Ectodermal cell (in vitro differentiated cells): ENCODE data around the gene PRKG1.

ENCODE experiments used
- H3K27ac ChIP-seq: 2 replicates; pipeline ENCODE4 v1.7.0; 2013; ENCODE audit warnings: mild to moderate bottlenecking, low read depth, low read length; ENCODE audit not compliant: insufficient read depth, poor library complexity, severe bottlenecking
- H3K27me3 ChIP-seq: 2 replicates; pipeline ENCODE4 v1.7.0; 2013; ENCODE audit warnings: mild to moderate bottlenecking, low read length; ENCODE audit not compliant: insufficient read depth, control insufficient read depth, poor library complexity, severe bottlenecking
- H3K36me3 ChIP-seq: one replicate; pipeline ENCODE4 v1.7.0; 2013; ENCODE audit warnings: low read length; ENCODE audit not compliant: control insufficient read depth, insufficient read depth
- H3K4me1 ChIP-seq: one replicate; pipeline ENCODE4 v1.7.0; 2013; ENCODE audit warnings: low read length; ENCODE audit not compliant: control insufficient read depth, insufficient read depth
- H3K4me3 ChIP-seq: 2 replicates; pipeline ENCODE4 v1.7.0; 2013; ENCODE audit warnings: low read depth, low read length, control low read depth; ENCODE audit not compliant: insufficient read depth
- H3K9me3 ChIP-seq: 2 replicates; pipeline ENCODE4 v1.7.0; 2013; ENCODE audit warnings: mild to moderate bottlenecking, low read length, moderate library complexity; ENCODE audit not compliant: control insufficient read depth
- WGBS, 2 experiments: methylation state at CpG; one replicate each; pipeline ENCODE4 v1.1.7; 2013; ENCODE audit warnings: missing lambda C conversion rate in 2 of 2; 5-methylcytosine and 5-hydroxymethylcytosine counted together

Gene PRKG1

GRCh38 chr10:51235865-51236264 lies 161.6 kb downstream of the PRKG1 start:
- Histone ChIP-seq H3K27me3 (no peaks in the 10 kb centered on the region), H3K4me1 (no peaks in the 10 kb centered on the region), H3K27ac (no peak overlapping the region), H3K9me3 (no peaks in the 10 kb centered on the region), H3K36me3 (no peaks in the 10 kb centered on the region), H3K4me3 (no peak overlapping the region)
- WGBS, 2 experiments, result 100% methylated on average over 1 of the region's 1 CpG

DNA sequence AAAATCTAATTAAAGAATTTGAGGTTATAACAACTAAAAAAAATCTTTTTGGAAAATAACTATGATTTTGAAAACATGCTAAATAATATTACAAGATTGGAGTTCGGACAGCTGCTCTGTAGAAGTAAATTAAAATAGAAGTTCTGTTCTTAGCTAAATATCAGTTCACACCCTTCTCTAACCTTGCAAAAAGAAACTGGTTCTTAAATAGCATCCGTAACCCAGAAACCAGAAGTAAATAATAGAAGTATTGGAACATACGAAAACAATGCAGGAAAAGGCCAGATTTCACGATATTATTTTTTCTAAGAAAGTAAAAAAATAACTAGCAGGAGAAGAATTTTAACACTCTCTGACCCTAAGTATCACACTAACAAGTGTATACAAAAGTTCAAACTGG lies 164.7 kb downstream of the PRKG1 start:
- Histone ChIP-seq H3K9me3 (no peaks in the 10 kb centered on the region), H3K27me3 (no peaks in the 10 kb centered on the region), H3K36me3 (no peaks in the 10 kb centered on the region), H3K4me1 (peaks cover 17% of the 10 kb centered on the region), H3K27ac (no peak overlapping the region), H3K4me3 (no peak overlapping the region)
- WGBS, 2 experiments, result 100% methylated on average over 4 of the region's 4 CpGs; no CpG with 5 or more reads in 1 of the 2 experiments

DNA sequence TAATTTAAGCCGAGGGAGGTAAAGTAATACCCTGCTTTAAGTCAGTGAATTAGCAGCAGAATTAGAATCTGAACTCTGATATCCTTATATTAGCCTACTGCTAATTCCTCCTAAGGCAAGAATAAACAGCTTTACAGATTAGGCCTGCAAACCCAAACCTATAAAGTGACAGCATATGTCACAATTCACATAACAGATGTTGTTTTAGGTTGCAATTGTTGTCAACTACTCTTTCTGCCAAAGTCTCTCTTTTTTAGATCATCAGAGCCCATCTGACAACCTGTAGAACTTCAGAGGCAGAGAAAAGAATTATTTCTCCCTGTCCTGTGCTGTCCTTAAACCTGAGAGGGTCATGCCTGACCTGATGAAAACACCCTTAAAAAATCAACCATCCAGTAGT lies 167.2 kb downstream of the PRKG1 start:
- H3K9me3 ChIP-seq, result no peaks in the 10 kb centered on the region
- no peaks in the 10 kb centered on the region for H3K27me3 ChIP-seq
- no peaks in the 10 kb centered on the region for H3K36me3 ChIP-seq
- H3K27ac ChIP-seq, result no peak overlapping the region
- peaks cover 32% of the 10 kb centered on the region for H3K4me1 ChIP-seq
- 91 to 100% methylated on average over 1 of the region's 1 CpG for WGBS, 2 experiments
- H3K4me3 ChIP-seq, result no peak overlapping the region

GRCh38 chr10:51242393-51242792 lies 168.1 kb downstream of the PRKG1 start:
- Histone ChIP-seq H3K27me3 (no peaks in the 10 kb centered on the region), H3K36me3 (no peaks in the 10 kb centered on the region), H3K27ac (no peak overlapping the region), H3K4me3 (no peak overlapping the region), H3K4me1 (peaks cover 38% of the 10 kb centered on the region), H3K9me3 (no peaks in the 10 kb centered on the region)
- 95 to 100% methylated on average over 2 of the region's 2 CpGs for WGBS, 2 experiments

DNA sequence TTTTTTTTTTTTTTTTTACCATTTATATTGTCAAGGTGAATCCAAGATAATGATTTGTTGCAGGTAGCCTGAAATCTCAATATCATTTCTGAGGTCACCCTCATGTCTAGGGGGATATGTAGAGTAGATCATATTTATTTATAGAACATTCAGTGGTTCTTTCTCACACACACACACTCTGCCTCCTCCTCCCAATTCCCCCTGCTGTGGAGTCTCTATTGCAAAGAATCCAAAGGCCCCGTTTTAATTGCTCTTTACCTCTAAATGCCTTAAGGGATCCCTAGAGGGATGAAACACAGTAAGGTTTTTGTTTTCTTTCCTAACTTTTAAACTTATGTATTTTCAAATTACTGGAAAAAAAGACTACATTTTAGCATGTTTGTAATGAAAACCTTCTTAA lies 170.0 kb downstream of the PRKG1 start:
- Histone ChIP-seq H3K36me3 (no peaks in the 10 kb centered on the region), H3K27ac (peak overlapping the region; percentile 92), H3K4me3 (peak overlapping the region; percentile 5), H3K9me3 (no peaks in the 10 kb centered on the region), H3K4me1 (peaks cover 38% of the 10 kb centered on the region), H3K27me3 (no peaks in the 10 kb centered on the region)
- WGBS, 2 experiments, result 0% methylated on average over 1 of the region's 1 CpG

DNA sequence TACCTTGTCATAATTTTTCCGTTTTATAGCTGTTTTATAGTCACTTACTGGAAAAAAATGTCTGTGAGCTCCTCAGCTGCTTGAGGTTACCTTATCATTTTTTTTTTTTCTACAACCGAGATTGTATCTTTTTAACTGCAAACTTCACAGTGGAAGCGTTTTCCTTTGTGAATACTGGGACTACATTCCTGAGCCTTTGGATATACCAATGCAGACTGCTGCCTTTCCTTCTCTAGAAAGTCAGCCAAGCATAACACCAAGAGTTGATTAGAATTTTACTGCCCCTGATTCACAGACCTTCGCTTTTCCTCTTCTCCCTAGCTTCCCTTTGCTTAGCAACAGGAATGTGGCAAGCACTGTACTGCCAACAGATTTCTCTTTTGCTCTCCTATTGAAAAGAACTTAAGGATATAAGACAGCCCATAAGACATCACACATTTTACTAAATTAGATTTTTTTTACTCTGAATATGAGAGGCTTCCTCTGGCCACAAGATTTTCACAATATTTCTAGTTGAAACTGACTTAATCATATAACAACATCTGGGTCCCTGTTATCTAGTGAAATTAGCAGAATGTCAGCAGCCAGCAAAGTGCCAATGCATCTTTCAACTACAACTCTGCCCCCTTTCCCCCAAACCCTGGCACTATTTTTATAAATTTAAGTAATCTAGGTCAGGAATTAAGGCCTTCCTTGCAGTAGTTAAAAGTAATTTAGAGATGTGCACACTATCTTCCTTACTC lies 170.6 kb downstream of the PRKG1 start:
- 4 to 23% methylated on average over 3 to 4 of the region's 4 CpGs for WGBS, 2 experiments
- peak overlapping the region; percentile 5 for H3K4me3 ChIP-seq

GRCh38 chr10:51246156-51246555 lies 171.9 kb downstream of the PRKG1 start:
- no peaks in the 10 kb centered on the region for H3K9me3 ChIP-seq
- peaks cover 38% of the 10 kb centered on the region for H3K4me1 ChIP-seq
- no peak overlapping the region for H3K4me3 ChIP-seq
- 88 to 89% methylated on average over 1 of the region's 1 CpG for WGBS, 2 experiments
- peak overlapping the region; percentile 92 for H3K27ac ChIP-seq
- no peaks in the 10 kb centered on the region for H3K27me3 ChIP-seq
- H3K36me3 ChIP-seq, result no peaks in the 10 kb centered on the region

More for the DNA sequence above, 170.6 kb downstream of the PRKG1 start:
- H3K27me3 ChIP-seq, result no peaks in the 10 kb centered on the region
- H3K27ac ChIP-seq, result peak overlapping the region; percentile 92
- no peaks in the 10 kb centered on the region for H3K9me3 ChIP-seq
- peaks cover 38% of the 10 kb centered on the region for H3K4me1 ChIP-seq
- H3K36me3 ChIP-seq, result no peaks in the 10 kb centered on the region

DNA sequence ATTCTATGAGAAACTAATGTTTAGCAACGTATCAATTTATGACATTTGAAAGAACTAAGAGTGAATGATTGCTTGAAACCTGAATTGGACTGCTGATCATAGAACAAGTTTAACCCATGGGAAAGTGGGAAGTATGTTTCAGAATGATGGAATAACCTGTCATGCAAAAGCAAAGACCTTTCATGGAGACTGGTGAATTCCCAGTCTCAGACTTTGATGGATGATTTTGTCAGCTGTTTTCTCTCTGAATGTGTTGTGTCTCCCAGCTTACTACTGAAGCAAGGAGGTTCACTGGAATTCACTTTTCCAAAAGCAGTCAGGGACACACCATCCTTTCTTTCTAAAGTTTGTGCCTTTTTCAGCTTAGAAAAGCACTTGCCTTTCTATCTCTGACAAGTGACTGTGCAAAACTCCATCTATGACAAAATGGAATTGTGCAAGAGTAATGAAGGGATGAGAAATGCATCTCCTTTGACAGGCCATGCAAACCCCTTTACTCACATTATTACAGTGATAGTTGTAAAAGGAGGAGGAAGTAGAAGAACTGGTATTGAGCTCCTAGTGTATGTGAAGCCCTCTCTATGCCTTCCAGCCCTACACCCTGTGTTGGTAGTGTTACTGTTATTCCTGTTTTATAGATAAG lies 176.1 kb downstream of the PRKG1 start:
- WGBS, 2 experiments, result 93 to 98% methylated on average over 1 of the region's 1 CpG
- no peak overlapping the region for H3K27ac ChIP-seq

GRCh38 chr10:51251110-51251509 lies 176.8 kb downstream of the PRKG1 start:
- no peak overlapping the region for H3K27ac ChIP-seq
- H3K4me1 ChIP-seq, result peaks cover 10% of the 10 kb centered on the region
- H3K36me3 ChIP-seq, result no peaks in the 10 kb centered on the region
- H3K9me3 ChIP-seq, result no peaks in the 10 kb centered on the region
- H3K4me3 ChIP-seq, result no peak overlapping the region
- WGBS, 2 experiments, result 100% methylated on average over 1 of the region's 1 CpG
- H3K27me3 ChIP-seq, result no peaks in the 10 kb centered on the region

More for the DNA sequence above, 176.1 kb downstream of the PRKG1 start:
- Histone ChIP-seq H3K27me3 (no peaks in the 10 kb centered on the region), H3K36me3 (no peaks in the 10 kb centered on the region), H3K4me3 (no peak overlapping the region), H3K4me1 (peaks cover 16% of the 10 kb centered on the region), H3K9me3 (no peaks in the 10 kb centered on the region)

- Histone ChIP-seq H3K27me3 (no peaks in the 10 kb centered on the region), H3K9me3 (no peaks in the 10 kb centered on the region), H3K4me3 (no peak overlapping the region), H3K36me3 (no peaks in the 10 kb centered on the region), H3K4me1 (peaks cover 10% of the 10 kb centered on the region), H3K27ac (no peak overlapping the region)
- 82 to 87% methylated on average over 3 to 4 of the region's 4 CpGs for WGBS, 2 experiments
Observed at GRCh38 chr10:51255381-51255780, 181.1 kb downstream of the PRKG1 start.
